ENCODE results near the gene ZHX3. TPM values are rescaled to one million over a fixed set of nuclear protein-coding genes. Genes with fewer than 3 reads are reported as not detected.

The ZHX3 gene
- polyA plus RNA-seq, 1 experiment: 24.1 TPM

DNA sequence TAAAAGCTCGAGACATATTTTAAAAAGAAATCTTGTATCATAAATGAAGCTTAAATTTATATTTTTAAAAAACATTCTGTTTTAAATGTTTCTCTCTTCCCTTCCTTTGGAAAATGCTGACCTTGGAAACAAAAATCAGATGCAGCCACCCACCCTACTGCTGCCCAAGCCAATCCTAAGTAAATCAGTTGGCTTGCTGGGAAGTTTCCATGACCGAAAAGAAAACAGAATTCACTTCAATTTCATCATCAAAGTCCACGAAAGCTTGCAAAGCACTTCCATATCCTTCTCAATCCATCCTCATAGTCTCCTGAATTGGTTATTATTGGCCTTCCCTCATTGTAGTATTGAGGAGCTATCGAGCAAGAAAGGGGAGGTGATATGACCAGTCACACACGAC, 100.1 kb downstream of the ZHX3 start:
- CTCF ChIA-PET: interaction anchor here (1.3 kb wide), 1 partner anchor 16 kb away, joined by 6 read pairs; no protein-coding TSS in a partner anchor
- POLR2A ChIA-PET: no interaction called here
- DNase-seq (ENCODE audit: low read depth, low spot score): no peak
- H3K9me3 ChIP-seq (ENCODE audit: control insufficient read depth, insufficient read depth, low read length): no peaks in the 10 kb centered on the region
- H3K27me3 ChIP-seq (ENCODE audit: control insufficient read depth, insufficient read depth, low read length): no peaks in the 10 kb centered on the region
- TF ChIP-seq CTCF (IDR thresholded peaks at IDR 0.05; ENCODE audit: low read depth, low read length): no peak
- H3K27ac ChIP-seq (ENCODE audit: low read depth, low read length): no peak overlapping the region
- no peak overlapping the region for H3K4me3 ChIP-seq (ENCODE audit: low read depth, low read length)

GRCh38 chr20:41214666-41215065, 102.9 kb downstream of the ZHX3 start:
- POLR2A ChIA-PET: no interaction called here

DNA sequence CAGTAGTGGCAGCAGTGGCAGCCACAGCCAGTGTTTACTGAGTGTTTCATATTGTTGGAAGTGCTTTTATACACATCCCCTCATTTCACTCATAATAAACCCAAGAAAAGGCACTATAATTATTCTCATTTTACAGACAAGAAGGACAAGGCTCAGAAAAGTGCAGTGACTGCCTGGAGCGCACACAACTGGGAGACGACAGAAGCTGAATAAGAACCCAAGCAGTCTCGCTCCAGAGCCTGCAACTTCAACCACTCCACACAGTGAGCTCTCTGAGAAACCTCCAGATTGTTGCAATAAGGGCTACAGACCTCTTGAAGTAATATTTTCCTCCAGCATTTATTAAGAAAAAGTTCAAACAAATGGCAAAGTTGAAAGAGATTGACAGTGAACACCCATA, 103.3 kb downstream of the ZHX3 start:
- Histone ChIP-seq H3K27ac (ENCODE audit: low read depth, low read length) (no peak overlapping the region), H3K9me3 (ENCODE audit: control insufficient read depth, insufficient read depth, low read length) (no peaks in the 10 kb centered on the region), H3K27me3 (ENCODE audit: control insufficient read depth, insufficient read depth, low read length) (no peaks in the 10 kb centered on the region), H3K4me3 (ENCODE audit: low read depth, low read length) (no peak overlapping the region)
- no peak for TF ChIP-seq CTCF (IDR thresholded peaks at IDR 0.05; ENCODE audit: low read depth, low read length)
- DNase-seq (ENCODE audit: low read depth, low spot score): no peak
- ChIA-PET POLR2A (no interaction called here), CTCF (interaction anchor here (0.6 to 0.9 kb wide), 2 partner anchors 8 to 125 kb away, joined by 3 to 9 read pairs; no protein-coding TSS in a partner anchor)

More at GRCh38 chr20:41214666-41215065, 102.9 kb downstream of the ZHX3 start:
- Histone ChIP-seq H3K4me3 (ENCODE audit: low read depth, low read length) (no peak overlapping the region), H3K27ac (ENCODE audit: low read depth, low read length) (no peak overlapping the region), H3K27me3 (ENCODE audit: control insufficient read depth, insufficient read depth, low read length) (no peaks in the 10 kb centered on the region), H3K9me3 (ENCODE audit: control insufficient read depth, insufficient read depth, low read length) (no peaks in the 10 kb centered on the region)
- TF ChIP-seq CTCF (IDR thresholded peaks at IDR 0.05; ENCODE audit: low read depth, low read length): no peak
- DNase-seq (ENCODE audit: low read depth, low spot score): no peak
- CTCF ChIA-PET: interaction anchor here (0.6 to 0.9 kb wide), 3 partner anchors 8 to 125 kb away, joined by 3 to 9 read pairs (median 3); no protein-coding TSS in a partner anchor

- Histone ChIP-seq H3K27me3 (ENCODE audit: control insufficient read depth, insufficient read depth, low read length) (no peaks in the 10 kb centered on the region), H3K27ac (ENCODE audit: low read depth, low read length) (no peak overlapping the region), H3K4me3 (ENCODE audit: low read depth, low read length) (no peak overlapping the region), H3K9me3 (ENCODE audit: control insufficient read depth, insufficient read depth, low read length) (no peaks in the 10 kb centered on the region)
- DNase-seq (ENCODE audit: low read depth, low spot score): no peak
- ChIA-PET CTCF (no interaction called here), POLR2A (interaction anchor here (0.6 kb wide), 1 partner anchor 102 kb away, joined by 5 read pairs; no protein-coding TSS in a partner anchor)
- no peak for TF ChIP-seq CTCF (IDR thresholded peaks at IDR 0.05; ENCODE audit: low read depth, low read length)
Observed at GRCh38 chr20:41213150-41213820, 104.2 kb downstream of the ZHX3 start.

- CTCF ChIA-PET: no interaction called here
- POLR2A ChIA-PET: no interaction called here
- no peak for DNase-seq (ENCODE audit: low read depth, low spot score)
Observed at GRCh38 chr20:41205313-41205712, 112.2 kb downstream of the ZHX3 start.

More at GRCh38 chr20:41205313-41205712, 112.2 kb downstream of the ZHX3 start:
- no peak for TF ChIP-seq CTCF (IDR thresholded peaks at IDR 0.05; ENCODE audit: low read depth, low read length)
- H3K4me3 ChIP-seq (ENCODE audit: low read depth, low read length): no peak overlapping the region
- no peak overlapping the region for H3K27ac ChIP-seq (ENCODE audit: low read depth, low read length)
- peaks cover 6% of the 10 kb centered on the region; the same call in 1 of the 2 replicates for H3K9me3 ChIP-seq (ENCODE audit: control insufficient read depth, insufficient read depth, low read length)
- no peaks in the 10 kb centered on the region for H3K27me3 ChIP-seq (ENCODE audit: control insufficient read depth, insufficient read depth, low read length)

Measured in AG04450 (cell line).